Breast epithelium (tissue), 3 donors: ENCODE measurements around the gene PPIP5K2.

Source experiments
- CTCF ChIP-seq, 3 donors: fragments of 450-650 bp; IDR thresholded peaks; one replicate each; pipeline ENCODE4 v1.5.1; 2016 to 2017; ENCODE audit warnings: antibody characterized with exemption in 3 of 3, mild to moderate bottlenecking in 3 of 3, moderate library complexity in 3 of 3
- POLR2A ChIP-seq: fragments of 450-650 bp; IDR thresholded peaks from one replicate; pipeline ENCODE4 v1.6.1; 2016; ENCODE audit warnings: antibody characterized with exemption, mild to moderate bottlenecking, moderate library complexity

GRCh38 chr5:103075442-103075841 is 44.7 kb upstream of the PPIP5K2 start:
- TF ChIP-seq CTCF (IDR thresholded peaks at IDR 0.05) (no peak), POLR2A (no peak)
